SK-N-SH treated with all-trans-retinoic acid at 6 μM for 48 hours (cell line): ENCODE data around the gene UGT1A6.

Source experiments
- BACH2 ChIP-seq: fragments of 250-450 bp; sonication (Bioruptor Pico); IDR thresholded peaks from 2 replicates; pipeline ENCODE4 v1.9.0; 2021; ENCODE audit warnings: mild to moderate bottlenecking, borderline replicate concordance
- ISL1 ChIP-seq: fragments of 250-450 bp; sonication (Bioruptor Pico); IDR thresholded peaks from 2 replicates; pipeline ENCODE4 v2.1.2; 2022; ENCODE audit warnings: mild to moderate bottlenecking, moderate library complexity
- PATZ1 ChIP-seq: fragments of 250-450 bp; sonication (Bioruptor Pico); IDR thresholded peaks from 2 replicates; pipeline ENCODE4 v1.8.0; 2020; ENCODE audit warnings: mild to moderate bottlenecking, moderate library complexity, borderline replicate concordance
- TSHZ2 ChIP-seq: fragments of 250-450 bp; sonication (Bioruptor Pico); IDR thresholded peaks from 2 replicates; pipeline ENCODE4 v1.5.0; 2020; ENCODE audit warnings: mild to moderate bottlenecking, moderate library complexity

The UGT1A6 gene

GRCh38 chr2:233822101-233822771 lies 129.5 kb downstream of the UGT1A6 start (continued):
- TF ChIP-seq BACH2 (CRISPR knock-in tag) (no peak), TSHZ2 (no peak), PATZ1 (CRISPR knock-in tag) (no peak), ISL1 (no peak)
